GM18519 (cell line): Measurements from ENCODE around the gene ARVCF.

Experiments used
- ATAC-seq: cut with Tn5 transposase; IDR thresholded peaks from one replicate; pipeline ENCODE4 v1.9.1; 2021; ENCODE audit warnings: mild to moderate bottlenecking, moderate library complexity; ENCODE audit not compliant: unreplicated experiment, low FRiP score

ARVCF gene

GRCh38 chr22:19964701-19965386 lies 51.8 kb downstream of the ARVCF start:
- no peak for ATAC-seq

GRCh38 chr22:19963863-19964642 lies 52.6 kb downstream of the ARVCF start:
- ATAC-seq, result no peak

DNA sequence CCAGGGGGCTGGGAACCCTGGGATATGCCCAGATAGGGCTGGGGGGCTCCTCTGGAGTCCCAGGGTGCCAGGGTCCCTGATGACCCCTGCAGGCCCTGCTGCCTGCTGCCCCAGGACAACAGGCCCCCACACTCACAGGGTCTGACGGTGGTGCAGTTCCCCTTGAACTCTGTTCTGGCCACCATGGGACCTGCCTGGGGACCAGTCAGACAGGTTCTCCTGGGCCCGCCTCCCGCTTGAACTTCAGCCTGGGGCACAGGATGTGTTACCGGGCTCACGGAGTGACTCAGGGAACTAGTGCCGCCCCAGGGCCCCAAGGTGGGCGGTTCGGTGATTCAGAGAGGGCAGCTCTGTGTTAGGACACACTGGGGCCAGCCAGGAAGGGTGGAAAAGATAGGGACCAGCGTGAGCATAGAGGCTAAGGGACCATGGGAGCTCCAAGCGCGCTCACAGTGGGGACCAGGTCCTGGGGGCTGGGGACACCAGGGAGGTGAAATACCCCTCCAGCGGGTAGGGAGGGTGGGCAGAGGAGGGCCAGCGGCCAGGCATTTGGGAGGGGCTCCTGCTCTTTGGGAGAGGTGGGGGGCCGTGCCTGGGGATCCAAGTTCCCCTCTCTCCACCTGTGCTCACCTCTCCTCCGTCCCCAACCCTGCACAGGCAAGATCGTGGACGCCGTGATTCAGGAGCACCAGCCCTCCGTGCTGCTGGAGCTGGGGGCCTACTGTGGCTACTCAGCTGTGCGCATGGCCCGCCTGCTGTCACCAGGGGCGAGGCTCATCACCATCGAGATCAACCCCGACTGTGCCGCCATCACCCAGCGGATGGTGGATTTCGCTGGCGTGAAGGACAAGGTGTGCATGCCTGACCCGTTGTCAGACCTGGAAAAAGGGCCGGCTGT lies 53.5 kb downstream of the ARVCF start:
- ATAC-seq, result no peak

DNA sequence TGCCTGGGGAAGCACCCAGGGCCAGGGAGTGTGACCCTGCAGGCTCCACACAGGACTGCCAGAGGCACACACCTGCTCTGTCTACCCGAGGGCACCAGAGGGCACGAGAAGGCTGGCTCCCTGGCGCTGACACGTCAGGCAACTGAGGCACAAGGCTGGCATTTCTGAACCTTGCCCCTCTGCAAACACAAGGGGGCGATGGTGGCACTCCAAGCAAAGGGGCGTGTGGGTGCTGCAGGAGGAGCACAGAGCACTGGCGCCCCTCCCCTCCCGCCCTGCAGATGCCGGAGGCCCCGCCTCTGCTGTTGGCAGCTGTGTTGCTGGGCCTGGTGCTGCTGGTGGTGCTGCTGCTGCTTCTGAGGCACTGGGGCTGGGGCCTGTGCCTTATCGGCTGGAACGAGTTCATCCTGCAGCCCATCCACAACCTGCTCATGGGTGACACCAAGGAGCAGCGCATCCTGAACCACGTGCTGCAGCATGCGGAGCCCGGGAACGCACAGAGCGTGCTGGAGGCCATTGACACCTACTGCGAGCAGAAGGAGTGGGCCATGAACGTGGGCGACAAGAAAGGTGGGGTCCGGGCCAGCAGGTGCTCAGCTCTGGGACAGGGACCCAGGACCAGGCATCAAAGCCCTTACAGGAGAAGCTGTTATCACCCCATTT lies 54.2 kb downstream of the ARVCF start:
- no peak for ATAC-seq

GRCh38 chr22:19961868-19962245 lies 54.8 kb downstream of the ARVCF start:
- ATAC-seq, result no peak

DNA sequence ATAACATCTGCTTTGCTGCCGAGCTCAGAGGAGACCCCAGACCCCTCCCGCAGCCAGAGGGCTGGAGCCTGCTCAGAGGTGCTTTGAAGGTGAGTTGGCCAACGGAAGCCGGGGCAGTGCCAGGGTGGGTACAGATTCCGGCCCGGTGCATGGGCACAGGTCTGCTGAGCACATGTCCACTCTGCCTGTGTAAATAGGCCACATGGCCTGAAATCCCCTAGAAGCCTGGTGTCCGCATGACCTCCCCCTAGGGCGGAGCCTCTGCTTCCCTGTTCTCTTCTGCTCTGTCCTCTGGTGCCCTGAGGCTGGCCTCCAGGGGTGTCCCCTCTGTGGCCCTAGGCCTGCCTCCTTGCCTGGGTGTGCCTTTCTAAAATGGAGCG lies 55.4 kb downstream of the ARVCF start:
- ATAC-seq, result no peak

GRCh38 chr22:19960491-19961200 lies 56.0 kb downstream of the ARVCF start:
- no peak for ATAC-seq

- ATAC-seq, result no peak
These were observed 56.8 kb downstream of the ARVCF start for GRCh38 chr22:19959587-19960490.

DNA sequence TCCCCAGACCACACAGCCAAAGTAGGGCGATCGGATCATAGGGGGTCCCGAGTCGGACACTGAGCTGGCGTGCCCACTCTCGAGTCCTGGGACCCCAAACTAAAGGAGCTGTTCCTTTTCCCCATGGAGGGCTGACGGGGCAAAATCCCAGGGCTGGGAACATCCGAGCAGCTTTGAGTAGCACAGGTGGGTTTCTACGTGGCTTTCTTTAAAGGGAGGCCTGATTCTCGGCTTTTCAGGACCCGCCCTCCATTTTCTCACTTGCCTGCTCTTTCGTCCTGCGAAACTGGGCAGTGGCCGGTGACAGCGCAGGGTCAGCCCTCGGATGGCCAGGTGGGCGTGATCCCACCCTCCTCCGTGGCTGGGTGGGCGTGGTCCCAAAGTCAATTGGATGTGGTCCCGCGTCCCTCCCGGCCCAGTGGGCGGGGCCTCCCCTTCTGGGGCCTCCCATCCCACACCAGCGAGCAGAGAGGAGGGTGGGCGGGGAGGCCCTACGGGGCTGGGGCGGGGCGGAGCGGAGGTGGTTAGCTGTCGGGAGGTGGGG lies 57.5 kb downstream of the ARVCF start:
- no peak for ATAC-seq

DNA sequence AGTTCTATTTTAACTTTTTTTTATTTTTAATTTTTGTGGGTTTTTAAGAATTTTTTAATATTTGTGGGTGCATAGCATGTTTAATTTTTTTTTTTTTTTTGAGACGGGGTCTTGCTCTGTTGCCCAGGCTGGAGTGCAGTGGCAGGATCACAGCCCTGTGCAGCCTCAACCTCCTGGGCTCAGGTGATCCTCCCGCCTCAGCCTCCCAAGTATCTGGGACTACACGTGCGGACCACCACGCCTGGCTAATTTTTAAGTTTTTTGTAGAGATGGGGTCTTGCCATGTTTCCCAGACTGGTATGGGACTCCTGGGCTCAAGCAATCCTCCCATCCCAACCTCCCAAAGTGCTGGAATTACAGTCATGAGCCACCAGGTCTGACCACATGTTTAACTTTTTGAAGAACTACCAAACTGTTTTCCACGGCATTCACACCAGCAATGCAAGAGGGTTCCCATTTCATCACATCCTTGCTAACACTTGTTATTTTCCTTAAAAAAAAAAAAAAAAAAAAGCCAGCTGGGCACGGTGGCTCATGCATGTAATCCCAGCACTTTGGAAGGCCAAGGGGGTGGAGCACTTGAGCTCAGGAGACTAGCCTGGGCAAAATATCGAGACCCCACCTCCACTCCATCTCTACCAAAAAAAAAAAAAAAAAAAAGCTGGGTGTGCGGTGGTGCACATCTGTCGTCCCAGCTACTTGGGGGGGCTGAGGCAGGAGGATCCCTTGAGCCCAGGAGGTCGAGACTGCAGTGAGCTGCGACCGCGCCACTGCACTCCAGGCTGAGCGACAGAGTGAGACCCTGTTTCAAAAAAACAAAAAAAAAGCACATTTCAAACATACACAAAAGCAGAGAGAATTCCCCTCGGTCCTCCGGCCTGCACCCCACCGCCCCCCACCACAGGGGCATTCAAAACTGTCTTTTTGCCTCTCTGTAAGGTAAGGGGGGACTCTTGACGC lies 58.3 kb downstream of the ARVCF start:
- no peak for ATAC-seq

GRCh38 chr22:19957445-19957844 lies 59.2 kb downstream of the ARVCF start:
- no peak for ATAC-seq

DNA sequence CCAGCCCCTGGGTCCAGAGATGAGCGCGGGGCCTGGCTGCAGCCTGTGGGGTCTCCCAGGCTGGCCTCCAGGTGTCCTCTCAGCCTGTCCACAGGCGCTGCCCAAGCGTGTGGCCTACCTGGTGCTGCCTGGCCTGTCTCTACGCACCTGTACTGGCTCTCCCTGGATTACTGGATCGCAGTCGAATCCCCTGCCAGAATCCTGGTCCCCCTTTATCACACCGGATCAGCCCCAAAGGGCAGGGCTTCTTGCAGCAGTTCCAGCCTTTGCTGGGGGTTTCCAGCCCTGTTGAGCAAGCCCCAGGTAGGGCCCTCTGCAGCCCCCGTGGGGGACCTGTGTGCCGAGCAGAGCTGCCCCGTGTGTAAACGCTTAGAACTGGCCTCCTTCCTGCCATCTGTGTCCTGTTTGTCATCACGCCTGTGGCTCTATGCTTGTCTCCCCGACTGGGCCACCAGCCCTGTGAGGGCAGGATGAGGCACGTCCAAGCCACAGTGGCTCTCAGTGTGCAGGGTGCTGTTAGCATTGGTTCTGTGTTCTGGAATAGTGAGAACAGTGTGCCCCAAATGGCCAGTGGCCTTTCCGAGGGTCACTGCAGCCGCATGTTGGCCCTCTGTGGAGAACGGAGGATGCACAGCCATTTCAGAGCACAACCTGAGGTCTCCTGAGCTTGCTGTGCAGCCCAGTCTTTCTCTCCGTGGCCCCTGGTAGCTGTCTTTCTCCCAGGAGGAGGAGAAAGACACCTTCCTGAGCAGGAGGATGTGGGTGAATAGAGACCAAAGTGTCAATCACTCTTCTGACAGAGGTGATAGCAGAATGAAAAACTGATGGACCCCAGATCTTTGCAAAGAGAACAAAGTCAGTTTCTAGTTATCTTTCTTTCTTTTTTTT lies 61.1 kb downstream of the ARVCF start:
- no peak for ATAC-seq

GRCh38 chr22:19951346-19951745 lies 65.3 kb downstream of the ARVCF start:
- ATAC-seq, result no peak

DNA sequence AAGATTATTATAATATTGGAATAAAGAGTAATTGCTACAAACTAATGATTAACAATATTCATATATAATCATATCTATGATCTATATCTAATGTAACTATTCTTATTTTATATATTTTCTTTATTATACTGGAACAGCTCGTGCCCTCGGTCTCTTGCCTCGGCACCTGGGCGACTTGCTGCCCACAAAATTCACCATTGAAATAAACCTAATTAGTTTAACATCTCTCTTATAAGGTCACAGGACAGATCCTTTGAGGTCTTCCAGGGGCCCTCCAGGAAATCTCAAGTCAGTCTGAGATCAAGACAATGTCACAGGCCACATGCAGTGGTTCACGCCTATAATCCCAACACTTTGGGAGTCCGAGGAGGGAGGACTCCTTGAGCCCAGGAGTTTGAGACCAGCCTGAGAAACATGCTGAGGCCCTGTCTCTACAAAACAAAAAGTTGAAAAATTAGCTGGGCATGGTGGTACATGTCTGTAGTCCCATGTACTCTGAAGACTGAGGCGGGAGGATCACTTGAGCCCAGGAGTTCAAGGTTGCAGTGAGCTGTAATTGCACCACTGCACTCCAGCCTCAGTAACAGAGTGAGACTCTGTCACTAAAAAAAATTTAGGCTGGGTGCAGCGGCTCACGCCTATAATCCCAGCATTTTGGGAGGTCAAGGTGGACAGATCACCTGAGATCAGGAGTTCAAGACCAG lies 68.4 kb downstream of the ARVCF start:
- ATAC-seq, result no peak

GRCh38 chr22:19943082-19944026 lies 73.3 kb downstream of the ARVCF start:
- ATAC-seq, result no peak
